Stimulated activated naive CD8-positive, alpha-beta T cell treated with anti-CD3 and anti-CD28 coated beads, Interleukin-15, Interleukin-2, amounts not matched to agents 100 U/mL and 50 U/mL, for 24 hours (primary cell): Measurements from ENCODE around the gene RAI1.

Experiments used
- ATAC-seq: fragments of 150-1000 bp; cut with Tn5 transposase; one replicate; pipeline ENCODE4 v1.10.0; 2021
- DNase-seq: peaks from one replicate; pipeline ENCODE4 v3.0.0; 2021

The RAI1 gene

DNA sequence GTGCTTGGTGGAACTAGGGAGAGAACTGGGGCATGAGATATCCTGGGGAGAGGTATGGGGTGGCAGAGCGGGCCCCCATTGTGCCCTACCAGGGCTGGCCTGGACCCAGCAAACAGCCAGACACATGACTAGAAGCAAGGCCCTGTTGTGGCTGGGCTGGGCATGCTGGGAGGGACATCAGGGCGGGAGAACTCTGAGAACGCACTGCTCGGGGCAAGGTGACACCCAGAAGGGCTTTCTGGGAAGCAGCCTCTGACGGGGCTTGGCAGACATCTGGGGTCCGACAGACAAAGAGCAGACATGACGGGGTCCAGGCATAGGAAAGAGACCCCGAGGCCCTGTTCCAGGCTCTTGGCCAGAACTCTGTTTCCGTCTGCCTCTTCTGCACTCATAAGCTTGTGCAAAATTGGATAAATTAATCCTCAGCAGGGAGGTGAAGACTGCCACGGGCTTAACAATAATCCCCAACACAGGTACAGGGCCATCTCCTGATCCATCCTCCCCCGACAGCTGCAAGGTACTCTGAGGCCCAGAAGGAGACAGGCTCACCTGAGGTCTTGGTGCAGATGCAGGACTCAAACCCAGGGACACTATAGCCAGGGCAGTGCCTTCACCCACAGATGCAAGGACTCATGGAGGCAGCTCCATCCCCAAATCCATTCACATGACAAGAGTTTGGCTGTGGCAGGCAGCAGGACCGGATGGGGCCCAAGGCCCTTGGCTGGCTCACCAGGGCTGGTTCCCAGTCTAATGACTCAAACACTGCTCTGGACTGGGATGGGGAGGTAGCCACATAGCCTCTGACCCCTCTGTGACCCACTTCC lies 150.2 kb downstream of the RAI1 start:
- DNase-seq: no peak
- ATAC-seq: no peak

- DNase-seq: no peak
- no peak for ATAC-seq
Measured at GRCh38 chr17:17832032-17832363, 150.7 kb downstream of the RAI1 start.

DNA sequence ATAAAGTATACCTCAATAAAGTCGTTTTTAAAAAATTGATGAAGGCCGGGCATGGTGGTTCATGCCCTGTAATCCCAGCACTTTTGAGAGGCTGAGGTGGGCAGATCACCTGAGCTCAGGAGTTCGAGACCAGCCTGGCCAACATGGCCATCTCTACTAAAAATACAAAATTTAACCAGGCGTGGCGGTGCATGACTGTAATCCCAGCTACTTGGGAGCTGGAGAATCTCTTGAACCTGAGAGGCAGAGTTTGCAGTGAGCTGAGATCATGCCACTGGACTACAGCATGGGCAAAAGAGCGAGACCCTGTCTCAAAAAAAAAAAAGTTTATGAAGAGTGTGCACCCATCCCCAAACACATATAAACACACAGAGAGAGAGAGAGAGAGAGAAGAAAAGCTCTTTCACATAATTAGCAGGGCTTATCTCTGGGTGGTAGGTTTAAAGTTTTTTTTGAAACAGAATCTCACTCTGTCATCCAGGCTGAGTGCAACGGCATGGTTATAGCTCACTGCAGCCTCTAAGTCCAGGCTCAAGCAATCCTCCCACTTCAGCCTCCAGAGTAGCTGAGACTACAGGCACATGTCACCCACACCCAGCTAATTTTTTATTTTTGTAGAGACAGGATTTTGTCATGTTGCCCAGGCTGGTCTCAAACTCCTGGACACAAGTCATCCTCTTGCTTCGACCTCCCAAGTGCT lies 152.6 kb downstream of the RAI1 start:
- DNase-seq (no peak), ATAC-seq (no peak)

DNA sequence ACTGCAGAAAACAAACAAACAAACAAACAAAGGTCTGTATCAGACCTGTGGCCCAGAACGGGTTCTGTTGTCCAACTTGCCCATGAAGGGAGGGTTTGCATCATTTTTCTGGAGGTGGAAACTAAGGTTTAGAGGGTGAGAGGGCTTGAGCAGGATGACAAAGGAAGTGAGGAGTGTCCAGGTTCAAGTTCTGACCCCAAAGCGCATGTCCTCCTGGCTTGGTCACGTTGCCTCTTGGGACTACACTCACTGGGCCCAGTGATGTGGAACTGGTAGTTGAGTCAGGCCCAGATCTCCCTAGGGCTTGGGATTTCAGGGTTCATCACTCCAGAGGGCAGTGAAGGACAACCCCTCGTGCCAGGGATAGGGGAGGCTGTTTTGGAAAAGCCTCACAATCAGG lies 153.7 kb downstream of the RAI1 start:
- DNase-seq (no peak), ATAC-seq (no peak)

DNA sequence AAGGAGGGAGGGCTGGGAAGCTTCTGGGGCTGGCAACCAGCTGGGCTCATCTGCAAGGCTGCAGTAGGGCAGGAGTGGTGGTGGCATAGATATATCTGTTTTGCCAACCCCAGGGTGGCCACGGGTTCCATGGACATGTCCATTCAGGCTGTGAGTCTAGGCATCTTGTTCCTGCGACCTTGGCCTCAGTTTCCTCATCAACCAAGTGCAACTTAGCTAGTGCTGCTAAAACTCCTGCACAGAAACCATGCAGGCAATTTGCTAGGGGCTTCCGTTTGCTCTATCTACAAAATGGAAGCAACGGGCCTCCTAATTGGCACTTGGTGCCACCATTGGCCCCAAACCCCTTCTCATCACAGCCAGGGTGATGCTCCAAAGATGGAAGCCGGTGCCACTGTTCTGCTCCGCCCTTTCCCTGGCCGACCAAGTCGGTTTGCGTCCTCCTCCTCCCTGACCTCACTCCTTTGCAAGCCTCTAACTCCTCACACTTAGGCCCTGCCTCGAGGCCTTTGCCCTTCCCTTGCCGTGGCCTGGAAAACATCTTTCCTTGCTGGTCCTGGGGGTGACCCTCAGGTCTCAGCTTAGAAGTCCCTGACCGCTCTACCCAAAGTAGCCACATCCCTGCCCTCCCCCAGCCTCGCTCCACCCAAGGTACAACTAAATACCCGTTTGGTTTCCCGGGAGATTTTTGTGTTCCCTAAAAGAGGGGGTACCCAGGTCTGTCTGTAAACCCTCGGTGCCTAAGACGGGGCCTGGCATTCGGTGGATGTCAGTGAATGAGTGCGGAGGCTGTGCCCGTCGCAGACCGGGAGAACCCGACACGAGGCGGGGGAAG lies 154.4 kb downstream of the RAI1 start:
- DNase-seq (no peak), ATAC-seq (no peak)

GRCh38 chr17:17836250-17836817 lies 155.1 kb downstream of the RAI1 start:
- ATAC-seq (peak; percentile 67), DNase-seq (peak; percentile 99)

- ATAC-seq (peak; percentile 33), DNase-seq (peak; percentile 85)
Measured at GRCh38 chr17:17836818-17837379, 155.6 kb downstream of the RAI1 start, which contains the start of gene SREBF1. TSS of gene SREBF1 (minus strand) at chr17:17836986. CDS start at chr17:17836817, 169 bp downstream.

- ATAC-seq (no peak), DNase-seq (no peak)
Measured at GRCh38 chr17:17837380-17837821, 156.1 kb downstream of the RAI1 start.

DNA sequence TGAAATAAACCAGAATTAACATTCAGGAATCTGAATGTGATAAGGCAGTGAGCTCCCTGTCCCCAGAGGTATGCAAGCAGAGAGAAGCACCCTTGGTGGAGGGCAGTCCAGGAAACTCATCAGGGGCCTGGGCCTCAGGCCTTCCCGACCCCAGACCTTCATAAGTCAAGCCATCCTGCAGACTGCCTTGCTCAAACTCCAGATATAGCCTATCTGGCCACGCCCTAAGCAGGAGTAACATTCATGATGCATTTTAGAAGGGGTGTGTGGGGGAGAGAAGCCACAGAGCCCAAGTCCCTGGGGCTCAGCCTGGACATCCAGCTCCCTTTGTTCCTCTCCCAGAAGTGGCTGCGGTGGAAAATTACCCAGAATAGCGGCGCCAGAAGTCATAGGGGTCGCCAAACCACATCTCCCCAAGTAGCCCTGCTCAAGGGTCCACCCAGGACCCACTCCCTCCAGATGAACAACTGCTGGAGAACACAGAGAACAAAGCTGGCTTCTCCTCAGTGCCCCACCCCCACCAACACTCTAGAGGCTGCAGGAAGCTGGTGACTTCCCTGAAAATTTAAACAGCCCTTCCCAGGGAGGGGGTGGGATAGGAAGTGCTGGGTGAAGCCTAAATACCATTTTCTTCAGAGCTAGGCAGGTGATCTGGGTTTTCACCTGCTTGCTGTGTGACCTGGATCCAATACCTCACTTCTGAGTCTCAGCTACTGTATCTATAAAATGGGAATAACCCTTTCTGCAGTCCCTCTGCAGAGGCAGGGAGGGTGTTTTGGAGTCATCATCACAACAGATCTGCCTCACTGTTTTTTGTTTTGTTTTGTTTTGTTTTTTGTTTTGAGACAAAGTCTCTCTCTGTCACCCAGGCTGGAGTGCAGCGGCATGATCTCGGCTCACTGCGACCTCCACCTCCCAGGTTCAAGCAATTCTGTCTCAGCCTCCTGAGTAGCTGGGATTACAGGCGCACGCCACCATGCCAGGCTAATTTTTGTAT lies 157.0 kb downstream of the RAI1 start:
- ATAC-seq (no peak), DNase-seq (no peak)

DNA sequence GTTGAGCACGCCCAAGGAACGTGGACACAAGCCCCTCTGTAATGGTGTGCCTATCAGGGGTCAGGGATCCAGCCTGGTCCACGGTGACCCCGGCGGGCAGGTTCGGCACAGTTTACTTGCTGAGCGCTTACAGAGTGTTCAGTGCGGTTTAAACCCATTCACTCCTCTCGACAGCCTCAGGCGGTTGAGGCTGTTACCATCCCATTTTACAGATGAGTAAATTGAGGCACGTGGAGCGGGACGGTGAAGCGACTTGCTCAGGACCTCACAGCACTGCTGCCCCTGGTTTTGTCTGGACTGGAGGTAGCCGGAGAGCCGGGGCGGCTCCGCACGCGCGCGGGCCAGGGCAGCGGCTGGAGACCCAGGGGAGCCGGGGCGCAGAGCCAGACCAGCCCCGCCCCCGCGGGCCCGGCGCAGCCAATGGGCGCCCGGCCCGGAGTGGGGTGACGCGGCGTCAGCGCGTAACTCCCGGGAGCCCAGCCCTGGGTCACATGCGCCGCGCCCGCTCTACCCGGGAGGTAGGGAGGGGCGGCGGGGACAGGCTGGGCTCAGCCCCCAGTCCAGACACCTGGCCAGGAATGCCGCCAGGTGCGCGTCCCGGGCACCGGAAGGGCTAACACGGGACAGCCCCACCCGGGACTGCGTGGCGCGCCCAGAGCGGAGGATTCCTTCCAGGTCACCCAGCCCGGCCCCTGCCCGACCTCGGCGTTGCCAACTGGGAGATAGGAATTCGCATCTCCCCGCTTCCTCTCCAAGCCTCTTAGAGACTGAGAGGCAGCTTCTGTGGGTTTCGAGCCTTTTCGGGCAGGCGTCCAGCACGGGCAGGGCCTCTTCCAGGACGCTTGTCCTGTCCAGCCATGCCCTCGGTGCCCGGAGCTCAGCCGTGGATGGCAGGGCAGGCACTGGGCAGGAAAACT lies 158.8 kb downstream of the RAI1 start:
- DNase-seq: peak; percentile 89

GRCh38 chr17:17840751-17841591 lies 159.7 kb downstream of the RAI1 start:
- no peak for ATAC-seq
- no peak for DNase-seq

More for the DNA sequence above, 158.8 kb downstream of the RAI1 start:
- peak; percentile 76 for ATAC-seq

GRCh38 chr17:17841601-17842025 lies 160.4 kb downstream of the RAI1 start:
- ATAC-seq (no peak), DNase-seq (no peak)

DNA sequence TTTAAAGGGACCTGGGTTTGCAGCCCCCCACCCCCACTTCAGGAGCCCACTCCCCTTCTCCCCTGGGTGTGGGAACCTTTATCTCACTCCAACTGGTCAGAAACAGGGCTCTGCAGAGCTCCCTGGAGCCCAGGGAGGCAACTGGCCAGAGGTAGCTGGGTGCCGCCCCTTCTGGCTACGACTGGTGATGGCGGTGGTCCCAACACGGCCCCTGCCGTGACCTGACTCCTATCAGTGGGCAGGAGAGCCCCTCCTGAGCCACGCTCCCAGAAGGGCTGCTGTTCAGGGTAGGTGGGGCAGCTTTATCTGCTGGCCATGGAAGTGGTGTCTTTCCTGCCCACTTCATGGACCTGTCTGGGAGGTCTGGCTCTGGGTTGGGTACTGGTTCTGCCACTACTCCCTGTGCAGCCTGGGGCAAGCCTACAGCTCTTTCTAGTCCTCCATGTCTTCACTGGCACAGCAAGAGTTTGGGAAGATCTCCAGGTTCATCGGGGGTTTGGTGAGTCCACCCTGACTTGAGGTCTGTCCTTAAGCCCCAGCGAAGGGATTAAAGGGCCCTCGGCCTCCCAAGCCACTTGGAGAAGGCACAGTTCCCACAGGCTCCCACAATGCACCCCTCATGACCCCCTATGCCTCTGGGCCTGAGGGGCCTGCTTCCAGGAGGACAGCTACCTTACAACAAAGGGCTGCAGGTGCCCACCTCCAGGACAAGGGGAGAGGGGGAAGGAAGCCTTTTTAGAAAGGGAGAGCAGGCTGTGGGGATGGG lies 161.0 kb downstream of the RAI1 start:
- ATAC-seq (no peak), DNase-seq (no peak)

DNA sequence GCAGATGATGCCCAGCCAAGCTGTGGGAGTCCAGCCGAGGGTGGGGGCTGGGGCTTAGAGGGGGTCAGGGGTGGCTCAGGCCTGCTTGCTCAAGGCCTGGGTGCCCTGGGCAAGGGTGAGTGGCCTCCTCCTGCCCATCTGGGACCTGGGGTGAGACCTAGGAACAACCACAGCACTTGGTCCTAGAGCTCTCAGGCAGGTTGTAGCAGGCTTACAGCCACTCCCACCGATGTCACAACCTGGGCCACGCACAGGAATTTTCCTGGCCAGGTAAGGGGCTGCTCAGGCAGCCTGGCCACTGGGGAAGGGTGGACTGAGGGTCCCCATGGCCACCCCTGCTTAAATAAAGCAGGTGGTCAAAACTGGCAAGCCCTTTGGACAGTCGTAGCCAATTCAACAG lies 161.8 kb downstream of the RAI1 start:
- ATAC-seq: no peak
- no peak for DNase-seq

GRCh38 chr17:17844079-17844478 lies 162.8 kb downstream of the RAI1 start:
- ATAC-seq: no peak

DNA sequence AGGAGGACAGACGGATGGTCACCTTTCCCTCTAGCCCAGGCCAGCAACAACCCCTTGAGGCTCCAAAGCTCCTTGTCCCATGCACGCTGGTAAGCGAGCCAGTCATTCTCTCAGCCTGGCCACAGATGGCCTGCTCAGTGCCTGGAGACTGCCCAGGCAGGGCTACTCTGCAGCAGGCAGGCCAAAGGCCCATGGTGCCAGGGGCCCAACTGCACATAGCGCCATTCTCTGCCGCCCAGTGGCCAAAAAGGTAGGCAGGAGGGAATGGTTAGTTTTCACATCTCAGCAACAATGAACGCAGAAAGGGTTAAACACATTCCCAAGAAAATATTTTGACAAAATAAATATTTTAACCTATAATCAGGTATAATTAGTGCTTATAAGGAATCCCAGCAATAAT lies 163.2 kb downstream of the RAI1 start:
- ATAC-seq (no peak), DNase-seq (peak; percentile 2)

More at GRCh38 chr17:17844079-17844478, 162.8 kb downstream of the RAI1 start:
- no peak for DNase-seq

DNA sequence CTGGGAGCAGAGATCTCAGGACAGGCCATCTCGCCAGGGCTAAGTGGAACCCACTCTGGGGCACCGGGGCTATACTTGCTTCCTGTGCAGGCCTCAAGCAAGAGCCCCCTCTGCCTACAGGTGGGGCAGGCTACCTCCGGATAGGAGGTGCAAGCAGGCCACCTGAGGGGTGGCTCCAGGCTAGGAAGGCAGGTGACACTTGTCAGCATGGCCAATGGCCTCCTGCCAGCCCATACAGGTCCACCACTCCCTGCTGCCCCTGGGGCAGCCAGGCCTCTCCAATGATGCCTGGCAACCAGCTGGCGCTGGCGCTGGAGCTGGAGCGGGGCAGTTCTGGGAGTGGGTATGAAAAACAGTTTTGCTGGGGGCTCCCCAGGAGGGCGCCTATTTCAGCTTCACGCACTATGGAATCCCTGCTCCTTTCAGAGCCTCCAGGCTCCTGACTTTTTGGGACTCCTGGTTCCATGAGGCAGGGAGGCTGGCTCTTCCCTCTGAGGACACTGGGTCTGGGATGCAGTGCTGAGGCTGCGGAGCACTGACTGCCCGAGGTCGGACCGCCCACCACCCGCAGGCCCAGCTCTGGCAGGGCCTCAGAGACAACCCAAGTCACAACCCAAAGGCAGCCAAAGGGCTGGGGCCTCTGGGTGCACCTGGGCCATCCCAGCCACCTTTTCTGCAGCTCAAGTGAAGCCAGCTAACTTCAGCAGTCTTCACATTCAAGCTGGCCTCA lies 164.0 kb downstream of the RAI1 start:
- ATAC-seq: no peak
- DNase-seq: peak; percentile 3
